Prostate gland (tissue), 2 donors: ENCODE results near the gene DNMT3B. TPM values are rescaled to one million over a fixed set of nuclear protein-coding genes. Genes with fewer than 3 reads are reported as not detected.
"Not testable (repeated sequence)": the region's sequence is repeated elsewhere in the genome, so short reads cannot be mapped to it uniquely, and the experiment has no call there.

Experiments
- DNase-seq: peaks from one replicate; pipeline ENCODE4 v3.0.0-alpha.2; 2019; ENCODE audit warnings: low spot score
- H3K27ac ChIP-seq, 2 donors: fragments of 200-600 bp; sonication (generic); 2 replicates each; pipeline ENCODE4 v1.5.1; 2017 to 2019
- H3K27me3 ChIP-seq: fragments of 200-600 bp; sonication (generic); replicated peaks from 2 replicates; pipeline ENCODE4 v1.5.1; 2019; ENCODE audit not compliant: insufficient read depth
- H3K36me3 ChIP-seq, 2 donors: fragments of 200-600 bp; sonication (generic); 1 replicate in 1 of 2; 2 replicates in 1 of 2; pipeline versions ENCODE4 v1.5.1 to v1.8.1; 2017 to 2019
- H3K4me1 ChIP-seq: fragments of 200-600 bp; sonication (generic); replicated peaks from 2 replicates; pipeline ENCODE4 v1.5.1; 2019
- H3K4me3 ChIP-seq, 2 donors: fragments of 200-600 bp; sonication (generic); 2 replicates each; pipeline ENCODE4 v1.5.1; 2017 to 2019
- H3K9me3 ChIP-seq: fragments of 200-600 bp; sonication (generic); 2 replicates; pipeline ENCODE4 v1.5.1; 2017
- CTCF ChIP-seq, 4 experiments: fragments of 200-600 bp in 2 of 4; fragments of 450-650 bp in 2 of 4; sonication (generic) in 2 of 4; IDR thresholded peaks; 1 replicate in 3 of 4; 2 replicates in 1 of 4; pipeline ENCODE4 v1.5.1; 2016 to 2019; ENCODE audit warnings: antibody characterized with exemption in 4 of 4, mild to moderate bottlenecking in 2 of 4, moderate library complexity in 2 of 4
- POLR2A ChIP-seq: fragments of 450-650 bp; IDR thresholded peaks from one replicate; pipeline ENCODE4 v1.6.1; 2016; ENCODE audit warnings: antibody characterized with exemption, mild to moderate bottlenecking
- POLR2AphosphoS5 ChIP-seq: sonication (generic); formaldehyde crosslinking; IDR thresholded peaks from one replicate; pipeline ENCODE4 v1.6.1; 2017; ENCODE audit warnings: antibody characterized with exemption
- WGBS: methylation state at CpG from one replicate; pipeline ENCODE4 v1.1.5; 2018; 5-methylcytosine and 5-hydroxymethylcytosine counted together
- intact Hi-C: fragments of 100-400 bp; cut with DNase I; formaldehyde crosslinking; loops from one replicate; pipeline ENCODE4 v1.14.2; 2022
- total RNA-seq, 2 donors: library from RNA; depleted of rRNA; stranded (reverse); fragments of >200 nt; gene quantifications; one replicate each; pipeline ENCODE4 v1.1.0, GENCODE V29; 2016

The DNMT3B gene
- total RNA-seq, 2 donors from 2014 or later = 0.41 to 11.5 TPM

GRCh38 chr20:32792316-32792715, 30.1 kb downstream of the DNMT3B start:
- Histone ChIP-seq H3K36me3 (no peaks in the 10 kb centered on the region), H3K9me3 (no peaks in the 10 kb centered on the region), H3K4me1 (no peaks in the 10 kb centered on the region), H3K27me3 (no peaks in the 10 kb centered on the region), H3K4me3 (no peak overlapping the region), H3K27ac (no peak overlapping the region)
- 68% methylated on average over 3 of the region's 3 CpGs for WGBS
- intact Hi-C loops = loop anchor here (5.0 to 10.0 kb wide), 2 partner anchors 302 to 510 kb away; no protein-coding TSS in a partner anchor
- DNase-seq = no peak
- TF ChIP-seq CTCF (IDR thresholded peaks at IDR 0.05) (no peak), POLR2A (no peak), POLR2AphosphoS5 (no peak)

- Histone ChIP-seq H3K36me3 (no peaks in the 10 kb centered on the region), H3K4me1 (no peaks in the 10 kb centered on the region), H3K27ac (no peak overlapping the region), H3K27me3 (no peaks in the 10 kb centered on the region), H3K4me3 (no peak overlapping the region), H3K9me3 (no peaks in the 10 kb centered on the region)
- intact Hi-C loops = loop anchor here (5.0 to 10.0 kb wide), 2 partner anchors 302 to 509 kb away; no protein-coding TSS in a partner anchor
- TF ChIP-seq POLR2AphosphoS5 (no peak), POLR2A (no peak), CTCF (IDR thresholded peaks at IDR 0.05) (no peak)
- DNase-seq = no peak
- WGBS = 82% methylated on average over 13 of the region's 13 CpGs
These were observed 30.7 kb downstream of the DNMT3B start for GRCh38 chr20:32792731-32793458.

- Histone ChIP-seq H3K27me3 (no peaks in the 10 kb centered on the region), H3K27ac (no peak overlapping the region), H3K36me3 (no peaks in the 10 kb centered on the region), H3K4me1 (no peaks in the 10 kb centered on the region), H3K9me3 (no peaks in the 10 kb centered on the region), H3K4me3 (no peak overlapping the region)
- no peak for TF ChIP-seq POLR2AphosphoS5
- no peak for TF ChIP-seq POLR2A
- no peak for TF ChIP-seq CTCF (IDR thresholded peaks at IDR 0.05)
- DNase-seq = no peak
- WGBS = 41% methylated on average over 3 of the region's 3 CpGs
- intact Hi-C loops = loop anchor here (10.0 kb wide), 1 partner anchor 298 kb away; no protein-coding TSS in a partner anchor
These were observed 34.3 kb downstream of the DNMT3B start for GRCh38 chr20:32796383-32796948.

GRCh38 chr20:32796981-32797451, 34.8 kb downstream of the DNMT3B start:
- Histone ChIP-seq H3K27ac (no peak overlapping the region), H3K27me3 (no peaks in the 10 kb centered on the region), H3K9me3 (no peaks in the 10 kb centered on the region), H3K4me1 (no peaks in the 10 kb centered on the region), H3K36me3 (no peaks in the 10 kb centered on the region), H3K4me3 (no peak overlapping the region)
- no peak for TF ChIP-seq CTCF (IDR thresholded peaks at IDR 0.05)
- no peak for TF ChIP-seq POLR2A
- TF ChIP-seq POLR2AphosphoS5 = no peak
- intact Hi-C loops = loop anchor here (10.0 kb wide), 1 partner anchor 298 kb away; no protein-coding TSS in a partner anchor
- no peak for DNase-seq
- WGBS = 54% methylated on average over 10 of the region's 10 CpGs

GRCh38 chr20:32797571-32797970, 35.4 kb downstream of the DNMT3B start:
- not testable (repeated sequence) for H3K9me3 ChIP-seq, H3K36me3 ChIP-seq, DNase-seq, H3K27me3 ChIP-seq, H3K4me1 ChIP-seq, H3K27ac ChIP-seq, H3K4me3 ChIP-seq
- intact Hi-C loops = loop anchor here (10.0 kb wide), 1 partner anchor 297 kb away; no protein-coding TSS in a partner anchor
- 92% methylated on average over 5 of the region's 5 CpGs for WGBS
